Activated gamma-delta T cell treated with Interleukin-2 at 50 U/mL for 16 hours (primary cell): ENCODE measurements around the gene HIPK1.

Source experiments
- DNase-seq: peaks from one replicate; pipeline ENCODE4 v3.0.0-alpha.2; 2020

The HIPK1 gene

GRCh38 chr1:113928941-113929749 is at the start of gene HIPK1:
Gene HIPK1 (plus strand): TSS chr1:113929324.
- peak; percentile 90 for DNase-seq

DNA sequence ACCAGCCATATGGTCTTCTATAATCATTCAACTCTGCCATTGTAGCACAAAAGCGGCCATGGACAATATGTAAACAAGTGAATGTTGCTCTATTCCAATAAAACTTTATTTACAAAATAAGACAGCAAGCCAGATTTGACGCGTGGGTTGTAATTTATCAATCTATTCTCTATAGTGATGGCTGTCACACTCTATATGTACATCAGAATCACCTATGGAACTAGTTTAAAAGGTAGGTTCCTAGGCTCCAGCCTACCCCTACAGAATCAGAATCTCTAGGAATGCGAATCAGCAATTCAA is 49.4 kb upstream of the HIPK1 start:
- DNase-seq, result no peak

DNA sequence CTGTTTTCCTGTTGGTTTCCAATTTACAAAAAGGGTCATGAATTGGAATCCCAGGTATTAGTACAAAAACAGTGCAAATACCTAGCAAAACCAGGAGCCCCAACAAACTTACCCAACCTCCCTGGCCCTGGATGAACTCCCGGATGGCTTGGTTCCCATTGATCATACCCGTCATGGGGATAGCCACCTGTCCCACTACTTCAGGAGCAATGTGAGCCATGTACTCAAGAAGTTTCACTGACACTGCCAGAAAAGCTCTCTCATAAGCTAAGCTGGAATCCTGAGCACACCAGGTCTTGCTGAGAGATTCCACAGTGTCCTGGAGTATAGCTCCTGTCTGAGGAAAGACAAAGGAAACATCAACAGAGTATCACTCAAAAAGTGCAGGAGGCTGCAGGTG is 47.5 kb upstream of the HIPK1 start:
- DNase-seq, result no peak

DNA sequence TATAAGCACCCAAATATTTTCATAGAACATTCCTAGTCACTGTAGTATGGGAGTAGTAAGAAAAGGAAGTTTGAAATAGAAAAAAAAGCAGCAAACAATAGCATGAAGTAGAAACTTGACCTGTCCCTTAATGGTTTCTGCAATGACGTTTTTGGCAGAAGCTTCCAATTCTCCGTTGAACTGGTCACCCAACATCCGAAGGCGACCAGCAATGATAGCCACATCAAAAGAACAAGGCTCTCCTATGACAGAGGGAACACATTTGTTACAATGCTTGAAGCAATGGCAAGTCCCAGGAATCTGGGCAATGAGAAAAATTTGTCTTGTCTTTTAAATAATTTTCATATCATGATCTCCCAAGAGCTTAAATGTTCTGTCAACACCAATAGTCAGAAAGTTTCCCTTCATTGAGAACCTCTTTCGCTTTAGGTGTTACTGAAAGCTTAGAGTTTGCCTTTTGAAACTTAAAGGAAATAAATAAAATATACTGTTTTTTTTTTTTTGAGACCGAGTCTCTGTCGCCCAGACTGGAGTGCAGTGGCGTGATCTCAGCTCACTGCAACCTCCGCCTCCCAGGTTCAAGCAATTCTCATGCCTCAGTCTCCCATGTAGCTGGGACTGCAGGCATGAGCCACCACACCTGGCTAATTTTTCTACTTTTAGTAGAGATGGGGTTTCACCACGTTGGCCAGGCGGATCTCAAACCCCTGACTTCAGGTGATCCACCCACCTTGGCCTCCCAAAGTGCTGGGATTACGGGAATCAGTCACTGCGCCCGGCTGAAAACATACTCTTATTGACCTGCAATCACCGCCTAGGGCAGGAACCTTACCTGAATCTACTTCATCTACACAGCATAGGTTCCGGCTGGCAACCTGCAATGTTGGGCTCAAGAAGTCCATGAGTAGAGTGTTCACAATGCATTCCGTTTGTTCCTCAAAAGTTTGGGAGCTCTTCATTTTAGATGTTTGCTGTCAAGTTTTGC is 42.4 kb upstream of the HIPK1 start:
- no peak for DNase-seq

DNA sequence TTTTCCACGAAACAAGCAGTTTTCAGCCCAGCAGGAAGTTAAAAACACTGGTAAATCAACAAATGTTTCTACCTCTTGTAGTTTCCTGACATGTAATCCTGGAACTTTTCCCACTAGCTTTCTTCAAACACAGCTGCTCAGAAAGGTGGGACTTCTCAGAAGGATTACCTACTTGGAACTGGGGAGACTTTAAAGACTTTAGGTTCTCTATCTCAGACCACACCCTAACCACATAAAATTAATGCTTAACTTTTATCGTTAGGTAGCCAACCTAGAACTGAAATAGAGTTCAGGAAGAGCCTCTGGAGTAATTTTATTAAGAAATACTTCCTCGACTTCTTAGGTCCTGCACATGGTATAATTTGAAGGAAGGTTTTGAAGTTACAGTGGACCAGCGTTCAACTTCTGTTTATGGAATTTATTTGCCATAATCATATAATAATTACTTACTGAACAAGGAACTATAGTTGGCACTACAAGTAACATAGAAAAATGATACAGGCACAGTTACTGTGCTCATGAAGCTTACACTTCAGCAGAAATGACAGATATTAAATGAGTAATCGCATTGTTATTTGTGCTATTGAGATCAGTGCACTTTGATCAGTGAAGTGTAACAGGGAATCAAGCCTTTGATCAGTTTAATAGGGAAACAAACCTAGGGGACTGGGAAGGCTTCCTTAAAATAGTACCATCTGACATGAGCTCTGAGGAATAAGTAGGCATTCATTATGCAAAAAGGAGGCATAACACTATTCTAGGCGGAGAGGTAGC is 41.5 kb upstream of the HIPK1 start, which contains the start of gene BCL2L15:
Gene BCL2L15 (minus strand): TSS at position 180 of the 774 bp plus-strand sequence. CDS start 206 bp downstream, outside the sequence.
- DNase-seq, result no peak

DNA sequence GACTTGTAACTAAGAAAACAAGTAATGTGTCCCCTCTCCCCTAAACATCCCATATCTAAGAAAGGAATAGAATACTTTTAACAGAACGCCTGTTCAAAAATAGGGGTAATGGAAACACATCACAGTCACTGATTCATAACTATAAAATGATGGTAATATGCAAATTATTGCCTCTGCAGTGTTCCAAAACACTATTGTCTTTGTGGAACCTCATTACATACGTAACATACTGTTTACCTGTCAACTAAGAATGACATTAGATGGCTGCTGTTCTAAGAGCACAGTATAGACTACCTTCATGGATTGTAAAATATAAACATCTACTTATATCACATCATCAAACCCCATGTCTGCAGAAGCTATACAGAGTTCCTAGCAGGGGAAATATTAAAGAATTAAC is 38.3 kb upstream of the HIPK1 start:
- no peak for DNase-seq

GRCh38 chr1:113891631-113892220 is 37.4 kb upstream of the HIPK1 start:
- DNase-seq, result no peak

DNA sequence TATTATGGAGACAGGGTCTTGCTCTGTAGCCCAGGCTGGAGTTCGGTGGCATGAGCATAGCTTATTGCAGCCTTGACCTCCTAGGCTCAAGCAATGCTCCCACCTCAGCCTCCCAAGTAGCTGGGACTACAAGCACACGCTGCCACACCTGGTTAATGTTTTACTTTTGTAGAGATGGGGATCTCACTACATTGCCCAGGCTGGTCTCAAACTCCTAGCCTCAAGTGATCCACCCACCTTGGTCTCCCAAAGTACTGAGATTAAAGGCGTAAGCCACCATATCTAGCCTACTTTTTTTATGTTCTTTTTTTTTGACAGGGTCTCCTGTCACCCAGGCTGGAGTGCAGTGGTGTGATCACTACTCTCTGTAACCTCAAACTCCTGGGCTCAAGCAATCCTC is 35.9 kb upstream of the HIPK1 start:
- DNase-seq, result no peak

DNA sequence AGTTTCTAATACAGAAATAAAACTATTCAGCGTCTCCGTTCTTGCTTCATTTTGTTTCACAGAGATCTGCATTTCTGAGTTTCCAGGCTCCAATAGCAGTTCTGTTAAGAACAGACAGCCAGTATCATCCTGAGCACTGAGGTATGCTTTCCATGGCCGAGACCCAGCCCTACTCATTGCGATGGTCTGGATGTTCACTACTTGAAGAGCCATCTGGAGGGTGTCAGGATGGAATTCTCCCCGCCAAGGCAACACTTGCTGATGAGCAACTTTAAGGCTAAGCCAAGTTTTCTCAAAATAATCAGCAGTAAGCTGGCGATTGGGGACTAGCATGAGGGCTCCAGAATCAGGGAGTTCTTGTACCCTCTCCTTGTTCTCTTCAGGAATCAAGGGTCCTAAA is 34.0 kb upstream of the HIPK1 start:
- DNase-seq, result no peak

GRCh38 chr1:113895961-113896360 is 33.2 kb upstream of the HIPK1 start:
- DNase-seq, result no peak

DNA sequence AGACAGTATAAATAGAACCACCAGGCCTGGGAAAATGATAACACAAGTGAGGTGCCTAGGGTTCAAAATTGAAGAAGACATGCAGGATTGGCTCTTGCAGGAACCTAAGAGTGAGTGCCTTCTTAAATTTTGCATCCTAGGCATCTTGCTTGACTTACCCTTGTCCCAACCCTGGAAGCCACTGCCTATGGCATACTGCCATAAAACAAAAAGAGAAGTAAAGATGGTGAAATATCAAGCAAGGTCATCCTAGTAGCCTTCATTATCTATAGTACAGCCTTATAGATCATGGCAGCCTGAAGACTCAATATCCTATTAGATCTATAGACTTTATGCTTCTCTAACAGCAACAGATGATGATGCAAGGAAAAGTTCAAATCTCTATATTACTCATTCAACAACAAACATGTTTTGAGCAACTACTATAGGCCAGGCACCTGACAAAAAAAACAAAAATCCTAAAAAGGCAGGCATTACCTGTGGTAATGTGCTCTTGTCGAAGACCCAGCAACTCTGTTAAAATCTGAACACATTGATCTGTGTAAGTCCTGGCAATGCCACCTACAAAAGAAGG is 30.8 kb upstream of the HIPK1 start:
- DNase-seq, result no peak

DNA sequence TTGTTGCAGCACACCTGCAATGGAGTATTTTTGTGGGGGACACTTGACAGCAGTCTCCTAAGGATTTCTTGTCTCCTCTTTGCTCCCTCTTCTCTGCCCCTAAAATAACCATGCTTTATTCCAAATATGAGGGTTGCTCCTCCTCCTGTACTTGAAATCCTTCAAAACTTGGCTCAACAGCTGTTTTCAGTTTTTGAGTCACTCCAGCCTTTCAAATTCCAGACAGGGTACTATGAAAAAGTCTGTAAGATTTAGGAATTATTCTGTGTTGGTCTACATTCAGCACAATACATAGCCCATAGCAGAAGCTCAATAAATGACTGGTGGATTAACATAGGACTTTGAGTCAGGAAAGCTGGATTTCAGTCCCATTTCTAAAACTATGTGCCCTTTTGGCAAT is 30.0 kb upstream of the HIPK1 start:
- DNase-seq, result no peak

DNA sequence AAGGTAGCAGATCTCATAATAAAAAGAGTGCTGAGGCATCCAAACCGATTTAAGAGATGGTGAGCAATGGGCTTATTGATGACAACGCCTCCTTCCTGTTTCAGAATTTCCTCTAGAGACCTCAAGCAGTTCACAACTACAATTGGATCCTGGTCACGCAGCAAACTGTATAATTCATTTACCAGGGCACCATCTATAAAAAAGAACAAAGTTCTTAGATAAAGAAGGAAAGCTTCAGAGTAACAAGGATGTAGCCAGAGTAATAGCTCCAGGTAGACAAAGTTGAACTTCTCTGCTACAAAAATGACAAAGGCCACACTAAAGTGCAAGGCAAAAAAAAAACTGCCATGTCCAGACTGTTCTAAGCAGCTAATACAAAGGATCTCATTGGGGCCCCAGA is 27.9 kb upstream of the HIPK1 start:
- DNase-seq, result no peak

DNA sequence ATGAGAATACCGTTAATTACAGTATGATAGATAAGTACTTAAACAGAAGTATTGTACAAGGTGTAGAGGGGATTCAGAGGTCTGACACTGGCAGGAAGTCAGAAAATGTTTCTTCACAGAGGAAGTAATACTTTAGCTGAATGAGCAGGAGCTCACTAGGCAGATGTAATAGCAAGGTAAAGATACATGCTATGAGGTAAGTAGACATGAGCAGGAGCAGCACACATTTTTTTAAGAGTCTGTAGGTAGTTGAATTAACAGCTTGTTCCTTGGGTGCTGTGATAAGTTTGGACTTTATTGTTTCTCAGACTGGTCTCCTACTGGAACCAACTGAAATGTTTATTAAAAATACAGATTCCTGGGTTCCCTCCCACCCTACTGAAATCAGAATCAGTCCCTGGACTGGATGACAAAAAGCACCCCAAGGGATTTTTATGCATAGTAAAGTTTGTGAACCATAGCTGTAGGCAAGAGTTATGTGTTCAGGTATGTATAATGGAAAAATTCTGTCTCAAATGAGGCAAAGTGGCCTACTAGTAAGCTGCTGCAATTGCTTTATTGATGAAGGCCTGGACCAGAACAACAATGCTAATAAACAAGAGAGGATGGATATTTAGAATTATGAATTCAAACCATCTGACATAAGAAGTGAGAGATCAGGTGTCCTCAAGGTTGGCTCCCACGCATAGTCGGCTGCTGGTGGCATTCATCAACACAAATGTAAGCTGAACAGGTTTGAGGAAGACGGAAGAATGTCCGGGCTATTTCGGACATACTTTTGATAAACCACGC is 25.4 kb upstream of the HIPK1 start:
- peak; percentile 8 for DNase-seq

GRCh38 chr1:113904293-113904673 is 24.8 kb upstream of the HIPK1 start:
- peak; percentile 51 for DNase-seq

GRCh38 chr1:113904674-113905434 is 24.3 kb upstream of the HIPK1 start, which contains the start of the genes AP4B1 and DCLRE1B:
Gene AP4B1 (minus strand): TSS chr1:113904799. CDS start chr1:113904717, 82 bp downstream.
Gene DCLRE1B (plus strand): TSS chr1:113905326. CDS start chr1:113905587, 261 bp downstream.
- peak; percentile 95 for DNase-seq

DNA sequence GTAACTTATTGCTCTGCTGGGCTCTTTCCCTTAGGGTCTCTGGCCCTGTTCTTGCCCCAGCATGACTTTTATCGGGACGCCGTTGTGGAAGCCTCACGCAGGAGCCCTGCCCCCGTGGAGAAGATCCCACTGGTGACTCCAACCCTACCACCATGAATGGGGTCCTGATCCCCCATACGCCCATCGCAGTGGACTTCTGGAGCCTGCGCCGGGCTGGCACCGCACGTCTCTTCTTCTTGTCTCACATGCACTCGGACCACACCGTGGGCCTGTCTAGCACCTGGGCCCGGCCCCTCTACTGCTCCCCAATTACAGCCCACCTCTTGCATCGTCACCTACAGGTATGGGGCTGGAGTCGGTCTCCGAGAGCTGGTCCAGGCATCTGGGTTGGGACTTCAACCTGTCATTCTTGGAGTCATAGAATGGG is 23.7 kb upstream of the HIPK1 start:
- DNase-seq, result no peak

DNA sequence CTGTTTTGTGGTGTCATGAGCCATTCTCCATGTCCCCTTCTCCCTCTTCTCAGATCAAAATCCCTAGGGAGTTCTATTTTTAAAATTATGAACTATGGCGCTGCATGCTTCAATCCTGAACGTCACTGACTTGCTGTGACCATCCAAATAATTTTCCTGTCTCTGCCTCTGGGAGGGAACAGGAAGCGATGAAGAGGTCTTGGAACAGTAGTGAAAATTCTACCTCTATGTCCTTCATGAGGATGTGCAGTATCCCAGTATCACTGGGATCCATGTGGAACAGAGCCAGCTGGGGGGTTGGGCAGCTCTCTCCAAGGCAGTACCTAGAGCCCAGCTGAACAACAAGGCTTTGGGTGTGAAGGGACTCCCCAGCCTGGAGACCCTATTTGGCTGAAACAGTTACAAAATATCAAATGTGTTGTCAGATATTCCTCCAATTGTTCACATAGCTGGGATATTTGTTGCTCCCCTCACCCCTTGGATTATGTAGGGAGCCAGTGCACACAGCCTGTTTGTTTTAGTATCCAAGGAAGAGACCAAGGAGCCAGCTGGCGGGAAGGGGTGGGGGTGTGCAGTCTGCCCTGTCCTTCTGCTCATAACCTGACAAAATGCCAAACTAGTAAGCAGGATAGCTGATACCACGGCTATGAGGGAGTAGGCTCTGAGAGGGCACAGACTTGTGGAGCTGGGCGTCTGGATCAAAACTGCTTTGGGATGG is 16.4 kb upstream of the HIPK1 start:
- no peak for DNase-seq

GRCh38 chr1:113913312-113913668 is 15.8 kb upstream of the HIPK1 start:
- no peak for DNase-seq
